Activated CD4-positive, alpha-beta T cell treated with anti-CD3 and anti-CD28 coated beads for 4 hours (primary cell): ENCODE results near the gene ZNF563.
A peak's percentile ranks its signal among the peaks of the same experiment; 100 is the strongest.

Experiments
- DNase-seq, 2 donors: peaks; one replicate each; pipeline ENCODE4 v3.0.0-alpha.2; 2020

ZNF563 gene

GRCh38 chr19:12294249-12295158 is 38.9 kb downstream of the ZNF563 start, which contains the start of gene ZNF44:
Gene ZNF44, minus strand, starts transcription at chr19:12294883. Its CDS starts 189 bp downstream, at chr19:12294694.
- DNase-seq, result peak; percentile 94 to 97

GRCh38 chr19:12293777-12294248 is 39.6 kb downstream of the ZNF563 start:
- peak; percentile 25 to 44 for DNase-seq

- no peak for DNase-seq
Observed at GRCh38 chr19:12289790-12290065, 43.7 kb downstream of the ZNF563 start.

DNA sequence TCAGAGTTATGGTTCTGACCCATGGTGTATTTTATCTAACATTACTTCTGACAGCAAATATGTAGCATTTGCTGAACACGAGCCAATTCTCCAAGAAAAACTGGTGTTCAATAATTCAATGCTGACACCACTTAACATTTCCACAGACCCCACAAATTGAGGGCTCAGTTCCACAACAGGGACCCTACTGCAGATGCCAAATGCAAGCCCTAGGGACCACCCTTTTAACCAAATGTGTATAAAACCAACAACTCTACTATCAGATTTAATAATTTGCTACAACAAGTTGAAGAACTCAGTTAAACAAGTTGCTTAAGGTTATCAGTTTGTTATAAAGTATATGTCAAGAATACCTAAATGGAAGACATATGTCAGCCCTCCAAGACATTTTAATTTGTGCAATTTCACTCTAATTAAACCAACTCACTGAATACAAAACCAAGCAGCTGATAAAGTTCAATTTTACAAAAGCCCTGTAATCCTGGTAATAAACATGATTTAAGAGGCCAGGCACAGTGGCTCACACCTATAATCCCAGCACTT is 45.4 kb downstream of the ZNF563 start:
- DNase-seq, result no peak

GRCh38 chr19:12284631-12285030 is 48.8 kb downstream of the ZNF563 start:
- DNase-seq, result no peak

DNA sequence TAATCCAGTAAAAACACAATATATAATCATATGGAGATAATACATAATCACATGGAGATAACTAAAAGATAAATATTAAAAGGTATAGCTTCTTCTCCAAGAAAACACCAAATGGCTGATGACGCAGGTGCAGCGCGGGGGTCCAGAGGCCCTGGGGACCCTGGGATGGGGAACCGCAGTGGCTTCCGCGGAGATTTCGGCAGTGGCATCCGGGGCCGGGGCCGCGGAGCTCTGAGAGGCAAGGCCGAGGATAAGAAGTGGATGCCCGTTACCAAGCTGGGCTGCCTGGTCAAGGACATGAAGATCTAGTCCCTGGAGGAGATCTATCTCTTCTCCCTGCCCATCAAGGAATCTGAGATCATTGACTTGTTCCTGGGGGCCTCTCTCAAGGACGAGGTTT is 49.2 kb downstream of the ZNF563 start:
- no peak for DNase-seq

DNA sequence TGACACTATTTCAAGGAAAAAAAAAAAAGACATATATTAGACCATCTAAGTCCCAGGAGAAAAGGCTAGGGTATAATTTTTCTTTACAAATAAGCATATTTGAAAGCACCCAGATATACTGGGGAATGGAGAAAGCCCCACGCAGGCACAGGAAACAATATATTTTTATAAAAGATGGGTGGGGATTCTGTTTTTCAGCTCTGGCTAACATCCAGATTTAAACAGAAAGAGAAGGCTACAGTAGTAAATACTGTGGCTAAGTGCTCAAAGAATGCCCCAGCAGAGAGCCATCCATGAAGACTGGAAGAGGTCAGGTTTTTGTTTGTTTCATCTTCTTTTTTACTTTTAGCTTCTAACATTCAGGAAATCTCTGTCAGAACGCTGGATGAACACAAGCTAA is 54.7 kb downstream of the ZNF563 start:
- DNase-seq, result no peak

- no peak for DNase-seq
Observed at GRCh38 chr19:12272980-12273901, 60.2 kb downstream of the ZNF563 start.

DNA sequence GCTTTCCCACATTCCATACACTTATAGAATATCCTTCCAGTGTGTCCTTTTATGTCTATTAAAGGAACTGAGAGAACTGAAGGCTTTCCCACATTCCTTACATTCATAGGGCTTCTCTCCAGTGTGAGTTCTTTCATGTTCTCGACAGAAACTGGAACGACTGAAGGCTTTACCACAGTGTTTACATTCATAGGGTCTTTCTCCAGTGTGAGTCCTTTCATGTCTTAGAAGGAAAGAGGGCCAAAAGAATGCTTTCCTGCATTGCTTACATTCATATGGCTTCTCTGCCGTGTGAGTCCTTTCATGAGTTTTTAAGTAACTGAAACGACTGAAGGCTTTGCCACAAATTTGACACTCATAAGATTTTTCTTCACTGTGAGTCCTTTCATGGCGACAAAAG is 61.0 kb downstream of the ZNF563 start:
- DNase-seq, result no peak

- DNase-seq, result no peak
Observed at GRCh38 chr19:12270854-12271253, 62.6 kb downstream of the ZNF563 start.
